ENCODE data around the gene RXRG. TPM values are rescaled to one million over a fixed set of nuclear protein-coding genes. Genes with fewer than 3 reads are reported as not detected.

The RXRG gene
- total and polyA plus RNA-seq, 2 of the 8 experiments (the other 6 are each of a cell fraction or from before 2014, with no cell fraction given), result not detected

- Histone ChIP-seq H3K27me3 (replicated peaks in 1 of 4; ENCODE audit: control insufficient read depth in 3 of 4, extremely low read depth in 1 of 4, insufficient read depth in 3 of 4, low read length in 3 of 4) (no peaks in the 10 kb centered on the region; a peak in 1 of 7 replicates), H2AK5ac (ENCODE audit: low read depth, low read length) (no peak overlapping the region), H2BK15ac (ENCODE audit: low read length) (no peak overlapping the region), H3K23ac (ENCODE audit: insufficient read length) (no peak overlapping the region), H2BK120ac (replicated peaks; ENCODE audit: low read depth, low read length) (no peak overlapping the region), H2BK5ac (ENCODE audit: low read depth, low read length) (no peak overlapping the region), H3K56ac (replicated peaks; ENCODE audit: insufficient read length, low read depth, low read length) (no peak overlapping the region), H2BK12ac (ENCODE audit: low read depth, low read length) (no peak overlapping the region), H4K91ac (replicated peaks; ENCODE audit: insufficient read length, low read length) (no peak overlapping the region), H4K20me1 (replicated peaks in 1 of 2; ENCODE audit: control insufficient read depth in 1 of 2, insufficient read depth in 2 of 2, low read length in 2 of 2) (no peaks in the 10 kb centered on the region), H3K36me3 (ENCODE audit: control insufficient read depth in 2 of 4, insufficient read depth in 4 of 4, low read length in 3 of 4) (no peaks in the 10 kb centered on the region), H2AFZ (ENCODE audit: low read length) (no peak overlapping the region), H4K8ac (ENCODE audit: extremely low read depth, insufficient read depth, low read length) (no peak overlapping the region), H3K18ac (ENCODE audit: extremely low read depth, low read length) (no peak overlapping the region), H3K4ac (replicated peaks; ENCODE audit: insufficient read length, low read depth, low read length) (no peak overlapping the region), H4K5ac (ENCODE audit: insufficient read length, low read depth, low read length) (no peak overlapping the region), H3K79me1 (ENCODE audit: low read depth, low read length) (no peaks in the 10 kb centered on the region), H3K4me3 (ENCODE audit: extremely low read depth in 1 of 4, insufficient read depth in 2 of 4, low read depth in 3 of 4, low read length in 4 of 4) (no peak overlapping the region), H3K27ac (ENCODE audit: low read depth, low read length) (no peak overlapping the region), H3K9ac (replicated peaks in 1 of 4; ENCODE audit: extremely low read depth in 1 of 4, low read depth in 3 of 4, low read length in 3 of 4) (no peak overlapping the region), H3K9me3 (ENCODE audit: insufficient read depth in 2 of 2, low read depth in 1 of 2, low read length in 1 of 2) (no peaks in the 10 kb centered on the region), H3K23me2 (ENCODE audit: low read depth, low read length) (no peaks in the 10 kb centered on the region), H3K79me2 (ENCODE audit: control insufficient read depth in 1 of 2, insufficient read depth in 2 of 2, low read length in 2 of 2) (no peaks in the 10 kb centered on the region), H3K14ac (ENCODE audit: insufficient read length) (no peak overlapping the region), H3K4me2 (ENCODE audit: insufficient read depth in 1 of 2, low read depth in 2 of 2, low read length in 2 of 2) (no peak overlapping the region), H2BK20ac (ENCODE audit: low read length) (no peak overlapping the region), H3K4me1 (replicated peaks in 1 of 4; ENCODE audit: control insufficient read depth in 3 of 4, insufficient read depth in 4 of 4, low read length in 3 of 4) (peaks cover 0 to 2% (median under 1%) of the 10 kb centered on the region in 4 experiments; a peak in 2 of 7 replicates)
- 93% methylated on average over 2 of the region's 2 CpGs; no CpG with 5 or more reads in 1 of the 2 experiments for WGBS, 2 experiments (ENCODE audit: extremely low coverage in 1 of 2, insufficient coverage in 1 of 2, insufficient read length in 1 of 2, insufficient replicate concordance in 2 of 2, low coverage in 1 of 2, low lambda C conversion rate in 2 of 2, missing lambda C conversion rate in 1 of 2)
- ChIA-PET CTCF (ENCODE audit: partially characterized antibody) (interaction anchor here (0.8 to 2.4 kb wide), 8 partner anchors 9 to 274 kb away, joined by 3 to 10 read pairs (median 4); no protein-coding TSS in a partner anchor), POLR2A (ENCODE audit: partially characterized antibody) (no interaction called here)
- FAIRE-seq (no peak), DNase-seq (ENCODE audit: low read depth in 1 of 2, low spot score in 2 of 2) (no peak)
- TF ChIP-seq RBBP5 (IDR thresholded peaks at IDR 0.05; ENCODE audit: borderline replicate concordance, low read depth, low read length), result no peak
- no peak for TF ChIP-seq PHF8 (conservative IDR thresholded peaks at IDR 0.05; ENCODE audit: low read depth, low read length)
- TF ChIP-seq GTF2F1 (IDR thresholded peaks at IDR 0.05; ENCODE audit: borderline replicate concordance, low read depth, low read length), result no peak
- no peak for TF ChIP-seq CBX5 (IDR thresholded peaks at IDR 0.05; ENCODE audit: low read depth, low read length)
- no peak for TF ChIP-seq SP1 (IDR thresholded peaks at IDR 0.05; ENCODE audit: low read depth, low read length)
- TF ChIP-seq ZNF274 (IDR thresholded peaks at IDR 0.05; ENCODE audit: borderline replicate concordance, extremely low read depth, low read length), result no peak
- TF ChIP-seq CTBP2 (IDR thresholded peaks at IDR 0.05; ENCODE audit: borderline replicate concordance, insufficient read depth, insufficient read length, low read length), result no peak
- TF ChIP-seq E2F6 (IDR thresholded peaks at IDR 0.05), result no peak
- no peak for TF ChIP-seq CHD1 (IDR thresholded peaks at IDR 0.05; ENCODE audit: low read depth, low read length)
- TF ChIP-seq SP2 (IDR thresholded peaks at IDR 0.05; ENCODE audit: low read length), result no peak
- TF ChIP-seq BACH1 (IDR thresholded peaks at IDR 0.05; ENCODE audit: low read length), result no peak
- TF ChIP-seq SUZ12 (IDR thresholded peaks at IDR 0.05; ENCODE audit: low read length), result no peak
- no peak for TF ChIP-seq JUN (IDR thresholded peaks at IDR 0.05; ENCODE audit: low read depth, low read length)
- no peak for TF ChIP-seq MAX (IDR thresholded peaks at IDR 0.05)
These were observed 57.4 kb downstream of the RXRG start for GRCh38 chr1:165387505-165387904.
